GM11168 (cell line): ENCODE results near the gene GRK5.

Experiments used
- in situ Hi-C: fragments of 300-500 bp; cut with MboI; formaldehyde crosslinking; loops from one replicate; pipeline ENCODE4 v1.12.0; 2022; ENCODE audit warnings: low sequenced_read_pairs; ENCODE audit not compliant: unreplicated experiment

GRK5 gene

GRCh38 chr10:119445935-119446317 is 238.6 kb downstream of the GRK5 start:
- in situ Hi-C loops = no loop called here

DNA sequence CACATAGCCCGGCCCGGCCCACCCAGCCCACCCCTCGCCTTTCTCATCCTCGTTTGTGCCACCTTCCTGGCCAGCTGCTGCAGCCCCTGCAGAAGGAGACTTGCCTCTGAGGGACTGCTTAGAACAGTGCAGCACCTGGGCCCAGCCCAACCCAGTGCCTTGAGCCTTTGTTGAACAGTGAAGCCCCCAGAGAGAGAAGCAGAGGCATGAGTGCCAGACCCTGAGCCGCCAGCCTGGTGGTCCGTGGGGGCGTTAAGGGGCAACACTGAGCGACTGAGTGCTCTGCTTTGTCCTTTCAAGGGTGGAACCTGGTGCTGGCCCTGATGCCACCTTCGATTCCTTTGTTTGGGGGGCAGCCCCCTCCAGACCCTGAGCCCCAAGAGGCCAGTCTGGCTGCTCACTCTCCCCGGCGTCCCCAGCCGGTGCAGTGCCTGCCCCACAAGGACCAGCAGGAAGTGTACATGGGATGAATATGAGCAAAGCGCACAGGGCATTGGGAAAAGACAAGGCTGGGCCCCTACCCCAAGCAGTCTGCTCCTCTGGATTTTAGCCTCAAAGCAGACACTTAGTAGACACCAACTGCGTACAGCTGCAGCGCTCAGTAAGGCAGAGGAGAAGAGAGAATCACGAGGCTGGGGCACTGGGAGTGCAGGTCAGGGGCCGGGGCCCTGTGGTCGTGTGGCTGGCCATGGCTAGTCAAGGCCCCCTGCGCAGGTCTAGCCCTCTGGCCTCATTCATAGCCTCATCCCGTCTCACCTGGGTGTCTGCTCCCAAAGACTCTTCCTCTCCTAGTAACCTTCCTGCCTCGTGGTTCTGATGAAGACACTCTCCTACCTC is 239.3 kb downstream of the GRK5 start:
- in situ Hi-C loops = no loop called here

- in situ Hi-C loops = no loop called here
These were observed 240.1 kb downstream of the GRK5 start for GRCh38 chr10:119447421-119447820.

DNA sequence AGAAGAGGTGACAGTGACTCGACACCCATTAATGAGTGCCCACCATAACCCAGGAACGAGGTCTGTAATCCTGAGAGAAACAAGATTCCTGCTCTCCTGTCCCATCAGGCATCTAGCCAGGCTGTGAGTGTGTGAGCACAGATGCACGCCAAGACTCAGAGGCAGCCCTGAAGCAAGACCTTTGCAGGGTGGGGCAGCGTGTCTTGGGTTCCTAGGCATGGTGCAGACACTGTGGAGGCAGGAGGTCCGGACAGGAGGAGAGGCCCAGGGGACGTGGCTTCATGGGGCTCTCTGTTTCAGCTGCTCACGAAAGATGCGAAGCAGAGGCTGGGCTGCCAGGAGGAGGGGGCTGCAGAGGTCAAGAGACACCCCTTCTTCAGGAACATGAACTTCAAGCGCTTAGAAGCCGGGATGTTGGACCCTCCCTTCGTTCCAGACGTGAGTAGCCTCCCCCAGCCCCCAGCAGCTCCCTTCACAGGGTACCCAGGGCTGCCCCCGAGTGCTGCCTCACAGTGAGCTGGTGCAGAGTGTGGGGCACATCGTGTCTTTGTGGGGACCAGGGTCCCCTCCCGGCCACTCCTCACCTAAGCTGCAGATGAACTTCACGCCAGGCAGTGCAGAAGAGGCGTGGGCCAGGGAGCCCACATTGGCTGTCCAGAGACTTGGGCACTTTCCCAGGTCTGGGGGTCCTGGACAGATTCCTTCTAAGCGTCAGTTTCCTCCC is 240.6 kb downstream of the GRK5 start:
- in situ Hi-C loops = no loop called here

GRCh38 chr10:119448628-119449584 is 241.5 kb downstream of the GRK5 start:
- in situ Hi-C loops = no loop called here

DNA sequence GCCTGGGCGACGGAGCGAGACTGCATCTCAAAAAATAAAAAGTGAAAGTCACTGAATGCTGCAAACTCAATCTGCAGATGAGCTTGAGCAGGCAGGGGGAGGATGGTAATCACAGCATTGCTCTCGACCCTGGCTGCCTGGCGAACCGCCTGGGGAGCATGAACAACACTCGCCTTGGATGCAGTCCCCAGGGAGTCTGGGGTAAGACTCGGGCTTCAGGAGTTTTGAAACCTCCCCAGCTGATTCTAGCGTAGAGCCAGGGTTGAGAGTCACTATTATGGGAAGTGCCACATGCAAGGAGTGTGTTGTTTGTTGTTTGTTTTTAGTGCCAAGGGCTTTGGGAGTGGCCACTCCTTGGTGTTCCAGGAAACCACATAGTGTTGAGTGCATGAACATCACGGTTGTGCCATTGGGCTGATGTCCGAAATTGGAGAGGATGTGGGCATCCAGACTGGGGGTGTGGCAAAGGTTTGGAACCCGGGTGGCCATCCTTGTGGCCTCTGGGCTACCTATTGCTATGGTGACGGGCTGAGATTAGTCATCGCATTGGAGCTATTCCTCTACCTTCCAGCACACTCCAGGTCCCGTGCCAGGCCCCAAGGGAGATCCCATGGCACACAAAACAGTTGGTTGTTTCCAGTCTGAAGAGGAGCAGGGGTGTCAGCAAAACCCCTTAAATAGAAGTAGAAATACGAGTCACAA is 242.5 kb downstream of the GRK5 start:
- in situ Hi-C loops = no loop called here

GRCh38 chr10:119450606-119451299 is 243.4 kb downstream of the GRK5 start:
- in situ Hi-C loops = no loop called here

DNA sequence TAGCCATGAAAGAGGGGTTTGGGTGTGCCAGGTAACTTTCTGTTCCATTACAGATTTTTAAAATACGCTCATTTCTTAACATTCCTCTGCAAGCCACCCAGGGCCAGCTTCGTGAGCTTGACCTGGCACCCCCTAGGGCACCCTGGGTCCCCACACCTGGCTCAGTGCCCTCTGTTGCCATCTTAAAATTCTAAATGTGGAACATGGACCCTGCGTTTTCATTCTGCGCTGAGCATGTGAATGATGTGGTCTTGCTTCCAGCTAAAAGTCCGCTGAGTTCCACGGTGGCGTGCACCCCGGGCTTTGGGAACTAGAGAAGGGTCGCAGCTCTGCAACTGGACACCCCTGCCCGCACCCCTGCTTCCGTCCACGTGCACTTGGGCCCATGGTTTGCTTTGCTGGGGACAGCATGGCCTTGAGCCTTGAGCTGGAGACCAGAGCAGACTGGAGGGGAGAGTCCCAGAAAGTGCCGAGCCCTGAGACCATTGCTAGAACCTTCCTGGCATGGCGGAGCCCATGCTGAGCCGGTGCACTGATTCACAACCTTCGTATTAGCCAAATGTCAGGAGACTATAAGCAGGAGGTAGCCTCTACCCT is 244.0 kb downstream of the GRK5 start:
- in situ Hi-C loops = no loop called here

- in situ Hi-C loops = no loop called here
These were observed 245.0 kb downstream of the GRK5 start for GRCh38 chr10:119452396-119452795.

- in situ Hi-C loops = no loop called here
These were observed 245.9 kb downstream of the GRK5 start for GRCh38 chr10:119453313-119453712.

GRCh38 chr10:119454316-119454715 is 246.9 kb downstream of the GRK5 start:
- in situ Hi-C loops = no loop called here

DNA sequence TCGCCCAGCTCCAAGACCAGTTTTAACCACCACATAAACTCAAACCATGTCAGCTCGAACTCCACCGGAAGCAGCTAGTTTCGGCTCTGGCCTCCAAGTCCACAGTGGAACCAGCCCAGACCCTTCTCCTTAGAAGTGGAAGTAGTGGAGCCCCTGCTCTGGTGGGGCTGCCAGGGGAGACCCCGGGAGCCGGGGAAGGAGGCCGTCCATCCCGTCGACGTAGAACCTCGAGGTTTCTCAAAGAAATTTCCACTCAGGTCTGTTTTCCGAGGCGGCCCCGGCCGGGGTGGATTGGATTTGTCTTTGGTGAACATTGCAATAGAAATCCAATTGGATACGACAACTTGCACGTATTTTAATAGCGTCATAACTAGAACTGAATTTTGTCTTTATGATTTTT is 247.6 kb downstream of the GRK5 start:
- in situ Hi-C loops = no loop called here

- in situ Hi-C loops = no loop called here
These were observed 248.5 kb downstream of the GRK5 start for GRCh38 chr10:119455609-119456434.

GRCh38 chr10:119456435-119456810 is 249.1 kb downstream of the GRK5 start:
- in situ Hi-C loops = no loop called here

GRCh38 chr10:119457966-119458766 is 250.8 kb downstream of the GRK5 start:
- in situ Hi-C loops = no loop called here

- in situ Hi-C loops = no loop called here
These were observed 252.4 kb downstream of the GRK5 start for GRCh38 chr10:119459681-119460340.
